ENCODE data around the gene PPP1R1C.

- no peak for TF ChIP-seq POLR2A (IDR thresholded peaks at IDR 0.05; ENCODE audit: low read depth)
- TF ChIP-seq, protein P1, sequence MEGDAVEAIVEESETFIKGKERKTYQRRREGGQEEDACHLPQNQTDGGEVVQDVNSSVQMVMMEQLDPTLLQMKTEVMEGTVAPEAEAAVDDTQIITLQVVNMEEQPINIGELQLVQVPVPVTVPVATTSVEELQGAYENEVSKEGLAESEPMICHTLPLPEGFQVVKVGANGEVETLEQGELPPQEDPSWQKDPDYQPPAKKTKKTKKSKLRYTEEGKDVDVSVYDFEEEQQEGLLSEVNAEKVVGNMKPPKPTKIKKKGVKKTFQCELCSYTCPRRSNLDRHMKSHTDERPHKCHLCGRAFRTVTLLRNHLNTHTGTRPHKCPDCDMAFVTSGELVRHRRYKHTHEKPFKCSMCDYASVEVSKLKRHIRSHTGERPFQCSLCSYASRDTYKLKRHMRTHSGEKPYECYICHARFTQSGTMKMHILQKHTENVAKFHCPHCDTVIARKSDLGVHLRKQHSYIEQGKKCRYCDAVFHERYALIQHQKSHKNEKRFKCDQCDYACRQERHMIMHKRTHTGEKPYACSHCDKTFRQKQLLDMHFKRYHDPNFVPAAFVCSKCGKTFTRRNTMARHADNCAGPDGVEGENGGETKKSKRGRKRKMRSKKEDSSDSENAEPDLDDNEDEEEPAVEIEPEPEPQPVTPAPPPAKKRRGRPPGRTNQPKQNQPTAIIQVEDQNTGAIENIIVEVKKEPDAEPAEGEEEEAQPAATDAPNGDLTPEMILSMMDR (IDR thresholded peaks at IDR 0.05) = no peak
- no peak for TF ChIP-seq EP300 (IDR thresholded peaks at IDR 0.05)
- TF ChIP-seq POLR2AphosphoS5 (IDR thresholded peaks at IDR 0.05) = no peak
Observed at GRCh38 chr2:181959508-181959907, 26.1 kb upstream of the PPP1R1C start.

Measured in esophagus muscularis mucosa (tissue), 4 donors.